Activated T-helper 9 cell treated with anti-CD3 and anti-CD28 coated beads, Interleukin-2, amount 50 U/mL, for 16 hours (primary cell): Measurements from ENCODE around the gene MYH11.
"Not testable (repeated sequence)": the region's sequence is repeated elsewhere in the genome, so short reads cannot be mapped to it uniquely, and the experiment has no call there.

Source experiments
- DNase-seq: peaks from one replicate; pipeline ENCODE4 v3.0.0-alpha.2; 2020; ENCODE audit warnings: low read depth

MYH11 gene

GRCh38 chr16:15749985-15750384 lies 106.8 kb downstream of the MYH11 start:
- DNase-seq: no peak

DNA sequence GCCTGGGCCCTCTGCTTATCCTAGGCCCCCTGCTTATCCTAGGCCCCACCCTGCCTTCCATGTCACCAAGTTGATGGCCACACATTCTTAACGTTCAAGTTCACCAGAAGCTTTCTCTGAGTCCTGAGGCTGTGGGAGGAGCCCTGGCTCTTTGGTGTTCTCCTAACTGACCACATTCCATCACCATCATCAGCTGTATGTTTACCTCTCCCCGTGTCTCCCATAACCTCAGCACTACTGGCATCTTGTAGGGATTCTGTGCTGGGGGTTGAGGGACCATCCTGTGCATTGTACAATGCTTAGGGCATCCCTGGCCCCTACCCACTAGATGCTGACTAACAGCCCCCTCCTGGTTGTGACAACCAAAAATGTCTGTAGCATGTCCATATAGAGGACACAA lies 107.5 kb downstream of the MYH11 start:
- no peak for DNase-seq

- no peak for DNase-seq
Measured at GRCh38 chr16:15748654-15749053, 108.2 kb downstream of the MYH11 start.

DNA sequence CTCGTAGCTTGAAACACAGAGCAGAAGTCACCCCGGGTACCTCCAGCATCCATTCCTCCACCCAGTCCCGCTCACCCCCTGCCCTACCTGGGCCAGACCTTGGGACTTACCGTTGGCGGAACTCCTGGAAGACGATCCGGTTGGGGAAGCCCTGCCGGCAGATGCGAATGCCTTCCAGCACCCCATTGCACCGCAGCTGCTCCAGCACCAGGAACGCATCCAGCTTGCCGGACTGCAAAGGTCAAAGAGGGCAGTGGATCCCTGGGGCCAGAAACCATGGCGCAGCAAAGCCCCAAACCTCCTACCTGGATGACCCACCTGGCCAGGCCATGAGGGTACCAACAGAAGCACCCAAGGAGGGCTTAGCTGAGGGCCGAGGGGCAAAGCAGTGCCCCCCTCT lies 108.9 kb downstream of the MYH11 start:
- no peak for DNase-seq

DNA sequence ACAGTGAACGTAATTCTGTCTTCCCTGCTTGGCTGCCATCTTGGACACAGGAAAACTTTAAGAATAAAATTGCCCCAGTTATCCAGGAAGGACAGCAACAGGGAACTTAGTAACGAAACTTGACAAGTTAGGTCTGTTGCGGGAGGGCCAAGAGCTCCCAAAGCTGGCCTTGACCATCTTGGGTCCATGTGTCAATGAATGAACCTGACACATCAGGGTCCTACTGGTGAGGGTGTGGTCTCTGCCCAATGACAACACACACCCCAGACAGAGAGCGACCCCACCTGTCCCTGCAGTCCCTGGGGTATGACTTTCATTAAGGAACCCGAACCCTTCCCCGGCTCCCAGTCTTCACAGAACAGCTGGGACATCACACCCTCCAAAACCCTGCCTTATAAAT lies 110.5 kb downstream of the MYH11 start:
- no peak for DNase-seq

DNA sequence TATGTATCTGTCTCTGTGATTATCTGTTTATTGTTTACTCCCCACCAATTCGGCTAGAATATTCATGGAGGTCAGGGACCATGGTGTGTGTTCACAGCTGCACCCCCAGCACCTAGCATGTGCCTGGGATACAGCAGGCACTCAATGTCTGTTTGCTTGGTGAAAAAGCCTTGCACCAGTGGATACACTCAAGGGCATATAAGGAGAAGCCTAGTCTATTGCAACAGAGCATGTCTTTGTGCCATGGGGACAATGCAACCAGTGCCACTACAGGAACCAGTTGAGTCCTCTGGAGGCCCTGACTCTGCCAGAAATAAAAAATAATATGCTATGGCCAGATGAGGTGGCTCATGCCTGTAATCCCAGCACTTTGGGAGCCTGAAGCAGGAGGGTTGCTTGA lies 113.2 kb downstream of the MYH11 start:
- no peak for DNase-seq

DNA sequence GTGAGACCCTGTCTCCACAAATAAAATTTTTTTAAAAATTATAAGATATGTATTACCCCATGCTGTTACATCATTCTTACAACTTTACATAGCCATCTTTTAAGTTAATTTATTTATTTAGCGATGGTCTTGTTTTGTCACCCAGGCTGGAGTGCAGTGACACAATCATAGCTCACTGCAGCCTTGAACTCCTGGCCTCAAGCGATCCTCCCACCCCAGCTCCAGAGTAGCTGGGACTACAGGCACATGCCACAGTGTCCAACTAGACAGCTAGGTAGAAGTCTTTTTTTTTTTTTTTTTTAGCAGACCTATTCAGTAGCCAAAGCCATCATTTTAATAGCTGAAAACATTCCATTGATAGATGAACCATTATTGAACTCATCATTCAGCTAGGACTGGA lies 114.1 kb downstream of the MYH11 start:
- no peak for DNase-seq

DNA sequence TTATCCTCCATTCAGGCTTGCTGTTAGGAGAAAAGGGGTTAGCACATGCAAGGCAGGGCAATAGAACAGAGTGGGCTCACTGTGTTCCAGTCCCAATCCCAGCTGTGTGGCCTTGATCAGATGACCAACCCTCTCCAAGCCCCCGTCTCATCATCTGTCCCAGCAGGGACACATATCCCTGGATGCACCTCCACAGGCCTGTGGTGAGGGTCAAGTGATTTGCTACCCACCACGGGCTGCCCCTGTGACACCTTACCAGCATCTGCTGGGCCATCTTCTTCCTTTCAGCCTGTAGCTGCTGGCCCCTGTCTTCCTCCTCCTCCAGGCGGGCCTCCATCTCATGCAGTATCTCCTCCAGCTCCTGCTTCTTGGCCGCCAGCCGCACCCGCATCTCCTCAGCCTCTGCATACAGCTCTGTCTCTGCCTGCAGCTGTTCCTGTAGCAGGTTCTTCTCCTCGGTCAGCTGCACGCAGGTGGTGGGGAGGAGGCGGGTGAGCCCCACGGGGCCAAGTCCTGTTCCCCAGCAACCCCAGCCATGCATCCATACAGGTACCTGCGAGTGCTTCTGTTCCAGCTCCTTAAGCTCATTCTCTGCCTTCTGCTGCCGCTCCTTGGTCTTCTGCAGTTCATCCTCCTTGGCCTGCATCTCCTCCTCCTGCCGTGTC lies 115.5 kb downstream of the MYH11 start:
- DNase-seq: no peak

DNA sequence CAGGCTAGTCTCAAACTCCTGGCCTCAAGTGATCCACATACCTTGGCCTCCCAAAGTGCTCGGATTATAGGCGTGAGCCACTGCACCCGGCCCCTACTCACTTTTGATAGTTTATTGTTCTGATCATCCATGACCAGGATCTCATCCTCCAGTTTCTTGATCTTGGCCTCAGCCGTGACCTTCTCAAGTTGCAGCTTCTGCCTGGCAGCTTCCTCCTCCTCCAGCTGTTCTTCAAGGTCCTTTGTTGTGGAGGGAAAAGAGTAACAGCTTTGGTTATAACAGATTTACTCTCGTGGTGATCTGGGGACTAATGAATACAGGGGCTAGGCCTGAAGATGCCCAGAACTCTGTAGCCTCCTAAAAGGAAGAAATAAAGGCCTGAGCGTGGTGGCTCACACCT lies 116.9 kb downstream of the MYH11 start:
- no peak for DNase-seq

DNA sequence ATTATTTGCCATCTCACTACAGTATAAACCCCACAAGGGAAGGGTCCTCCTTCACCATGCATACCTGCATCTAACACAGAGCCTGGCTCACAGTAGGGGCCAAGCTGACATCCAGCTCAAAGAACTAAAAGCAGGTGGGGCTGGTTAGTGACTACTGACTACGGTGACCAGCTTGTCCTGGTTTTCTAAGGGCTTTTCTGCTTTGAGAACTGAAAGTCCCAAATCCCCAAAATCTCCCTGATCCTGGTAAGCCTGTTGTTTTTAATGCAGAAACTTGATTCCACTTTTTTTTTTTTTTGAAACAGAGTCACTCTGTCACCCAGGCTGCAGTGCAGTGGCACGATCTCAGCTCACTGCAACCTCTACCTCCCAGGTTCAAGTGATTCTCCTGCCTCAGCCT lies 117.4 kb downstream of the MYH11 start:
- no peak for DNase-seq

GRCh38 chr16:15737140-15737644 lies 119.6 kb downstream of the MYH11 start:
- no peak for DNase-seq

- no peak for DNase-seq
Measured at GRCh38 chr16:15736529-15736928, 120.3 kb downstream of the MYH11 start.

DNA sequence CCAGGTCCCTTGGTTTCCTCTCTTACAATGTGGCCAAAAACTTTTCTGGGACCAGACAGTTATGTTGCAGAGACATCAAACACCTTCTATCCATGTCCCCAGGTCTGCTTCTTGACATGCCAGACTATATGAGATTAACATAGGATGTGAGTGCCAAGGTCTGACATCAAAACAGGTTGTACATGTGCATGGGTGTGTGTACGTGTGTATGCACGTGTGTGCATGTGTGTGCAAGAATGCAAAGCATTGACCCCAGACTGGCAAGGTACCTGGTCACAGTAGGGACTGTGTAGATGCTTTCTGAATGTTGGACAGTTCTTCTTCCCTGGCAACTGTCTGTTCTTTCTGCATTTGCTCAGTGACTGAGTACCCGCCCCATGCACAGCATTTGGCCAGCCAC lies 121.2 kb downstream of the MYH11 start:
- DNase-seq: no peak

GRCh38 chr16:15732416-15732815 lies 124.4 kb downstream of the MYH11 start:
- no peak for DNase-seq

GRCh38 chr16:15729152-15729551 lies 127.7 kb downstream of the MYH11 start:
- no peak for DNase-seq

- not testable (repeated sequence) for DNase-seq
Measured at GRCh38 chr16:15727697-15728096, 129.1 kb downstream of the MYH11 start.

GRCh38 chr16:15726715-15727114 lies 130.1 kb downstream of the MYH11 start:
- DNase-seq: no peak

- DNase-seq: no peak
Measured at GRCh38 chr16:15725641-15726240, 131.1 kb downstream of the MYH11 start.

DNA sequence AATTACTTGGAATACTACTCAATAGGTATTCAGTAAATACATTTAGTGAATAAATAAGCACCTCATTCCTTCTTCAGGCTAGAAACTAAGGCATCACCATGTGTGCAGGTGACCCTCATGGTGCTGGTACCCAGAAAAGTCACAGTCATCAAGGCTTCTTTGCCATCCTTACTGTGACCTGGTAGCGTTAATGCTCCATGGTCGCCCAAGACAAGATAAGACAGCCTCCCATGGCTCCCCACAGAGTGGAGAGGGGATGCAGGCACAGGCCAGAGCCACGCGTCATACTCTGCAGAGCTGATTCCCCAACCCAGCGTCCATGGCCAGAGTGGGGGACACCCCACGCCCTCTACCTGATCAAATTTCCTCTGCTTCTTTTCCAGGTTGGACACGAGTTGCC lies 133.0 kb downstream of the MYH11 start:
- no peak for DNase-seq

- no peak for DNase-seq
Measured at GRCh38 chr16:15721018-15721417, 135.8 kb downstream of the MYH11 start.

DNA sequence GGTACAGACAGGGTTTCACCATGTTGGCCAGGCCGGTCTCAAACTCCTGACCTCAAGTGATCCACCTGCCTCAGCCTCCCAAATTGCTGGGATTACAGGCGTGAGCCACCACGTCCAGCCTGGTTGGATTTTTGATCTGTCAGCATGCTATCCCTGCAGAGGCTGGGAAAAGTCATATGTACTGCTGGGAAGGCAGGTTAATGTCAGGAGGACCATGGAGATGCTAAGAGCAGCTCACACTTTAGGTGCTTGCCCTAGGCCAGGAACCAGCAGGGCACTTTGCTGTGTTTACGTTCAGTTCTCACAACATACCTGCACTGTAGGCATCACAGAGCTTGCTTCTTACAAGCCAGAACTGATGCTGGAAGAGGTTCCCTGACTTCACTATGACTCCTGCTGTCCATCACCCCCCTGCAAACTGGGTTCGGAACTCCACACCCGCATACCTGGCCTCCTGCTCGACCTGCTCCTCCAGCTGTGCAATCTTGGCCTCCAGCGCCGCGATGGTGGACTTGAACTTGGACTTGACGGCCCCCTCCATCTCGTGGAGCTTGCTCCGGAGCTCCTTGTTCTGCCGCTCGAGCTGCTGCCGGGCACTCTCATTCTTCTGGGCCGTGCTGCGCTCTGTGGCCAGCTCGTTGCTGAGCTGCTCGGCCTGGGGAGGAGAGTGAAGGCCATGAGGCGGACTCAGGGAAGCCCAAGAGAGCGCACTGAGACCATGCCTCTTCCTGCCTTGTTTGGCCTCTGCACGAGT lies 140.0 kb downstream of the MYH11 start:
- no peak for DNase-seq

DNA sequence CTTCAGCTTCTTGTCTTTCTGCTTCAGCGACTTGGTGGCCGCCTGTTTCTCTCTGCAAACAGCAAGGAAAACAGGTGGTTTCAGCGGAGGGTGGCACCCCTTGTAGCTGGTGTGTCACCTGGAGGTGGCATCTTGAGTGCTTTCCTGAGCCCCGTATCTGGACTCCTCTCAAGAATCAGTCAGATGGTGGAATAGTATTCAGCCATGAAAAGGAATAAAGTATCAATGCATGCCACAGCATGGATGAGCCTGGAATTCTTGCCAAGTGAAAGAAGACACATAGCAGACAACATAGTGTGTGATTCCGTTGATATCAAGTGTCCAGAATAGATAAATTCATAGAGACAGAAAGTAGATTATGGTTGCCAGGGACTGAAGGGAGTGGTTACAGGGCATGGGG lies 141.6 kb downstream of the MYH11 start:
- no peak for DNase-seq
